ENCODE measurements around the gene SHQ1.

- no peak for TF ChIP-seq CTCF (IDR thresholded peaks at IDR 0.05; ENCODE audit: low read depth, low read length)
- TF ChIP-seq POLR2A (IDR thresholded peaks at IDR 0.05; ENCODE audit: extremely low read depth, insufficient read length), result no peak
Measured at GRCh38 chr3:72810659-72811434, 37.4 kb downstream of the SHQ1 start.

Data from NB4 (cell line).